ENCODE results near the gene TRAPPC8.

GRCh38 chr18:31929273-31929672 lies 13.7 kb downstream of the TRAPPC8 start:
- TF ChIP-seq, protein P1, sequence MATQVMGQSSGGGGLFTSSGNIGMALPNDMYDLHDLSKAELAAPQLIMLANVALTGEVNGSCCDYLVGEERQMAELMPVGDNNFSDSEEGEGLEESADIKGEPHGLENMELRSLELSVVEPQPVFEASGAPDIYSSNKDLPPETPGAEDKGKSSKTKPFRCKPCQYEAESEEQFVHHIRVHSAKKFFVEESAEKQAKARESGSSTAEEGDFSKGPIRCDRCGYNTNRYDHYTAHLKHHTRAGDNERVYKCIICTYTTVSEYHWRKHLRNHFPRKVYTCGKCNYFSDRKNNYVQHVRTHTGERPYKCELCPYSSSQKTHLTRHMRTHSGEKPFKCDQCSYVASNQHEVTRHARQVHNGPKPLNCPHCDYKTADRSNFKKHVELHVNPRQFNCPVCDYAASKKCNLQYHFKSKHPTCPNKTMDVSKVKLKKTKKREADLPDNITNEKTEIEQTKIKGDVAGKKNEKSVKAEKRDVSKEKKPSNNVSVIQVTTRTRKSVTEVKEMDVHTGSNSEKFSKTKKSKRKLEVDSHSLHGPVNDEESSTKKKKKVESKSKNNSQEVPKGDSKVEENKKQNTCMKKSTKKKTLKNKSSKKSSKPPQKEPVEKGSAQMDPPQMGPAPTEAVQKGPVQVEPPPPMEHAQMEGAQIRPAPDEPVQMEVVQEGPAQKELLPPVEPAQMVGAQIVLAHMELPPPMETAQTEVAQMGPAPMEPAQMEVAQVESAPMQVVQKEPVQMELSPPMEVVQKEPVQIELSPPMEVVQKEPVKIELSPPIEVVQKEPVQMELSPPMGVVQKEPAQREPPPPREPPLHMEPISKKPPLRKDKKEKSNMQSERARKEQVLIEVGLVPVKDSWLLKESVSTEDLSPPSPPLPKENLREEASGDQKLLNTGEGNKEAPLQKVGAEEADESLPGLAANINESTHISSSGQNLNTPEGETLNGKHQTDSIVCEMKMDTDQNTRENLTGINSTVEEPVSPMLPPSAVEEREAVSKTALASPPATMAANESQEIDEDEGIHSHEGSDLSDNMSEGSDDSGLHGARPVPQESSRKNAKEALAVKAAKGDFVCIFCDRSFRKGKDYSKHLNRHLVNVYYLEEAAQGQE (IDR thresholded peaks at IDR 0.05; ENCODE audit: insufficient read depth in 1 of 2, low read depth in 2 of 2, low read length in 2 of 2): no peak
- TF ChIP-seq POLR2AphosphoS5 (IDR thresholded peaks at IDR 0.05; ENCODE audit: low read depth, low read length): no peak
- no peak for TF ChIP-seq TAF1 (IDR thresholded peaks at IDR 0.05; ENCODE audit: borderline replicate concordance, insufficient read depth, low read length)
- TF ChIP-seq SIN3A (IDR thresholded peaks at IDR 0.05; ENCODE audit: borderline replicate concordance, insufficient read depth, low read length): no peak
